Adrenal gland (tissue), 12 donors: ENCODE results near the gene SCN4A. TPM values are rescaled to one million over a fixed set of nuclear protein-coding genes. Genes with fewer than 3 reads are reported as not detected.

ENCODE experiments used
- DNase-seq, 7 donors: peaks; one replicate each; pipeline ENCODE4 v3.0.0-alpha.2; 2019 to 2020
- H3K27ac ChIP-seq, 5 donors: fragments of 200-600 bp; sonication (generic) in 4 of 5; 1 replicate in 3 of 5; 2 replicates in 2 of 5; pipeline versions ENCODE4 v1.5.1 to v1.8.0; 2016 to 2020; ENCODE audit warnings: mild to moderate bottlenecking in 1 of 5
- H3K27me3 ChIP-seq: fragments of 200-600 bp; 2 replicates; pipeline ENCODE4 v1.8.0; 2021
- H3K36me3 ChIP-seq, 2 donors: fragments of 200-600 bp; replicated peaks in 1 of 2; 1 replicate in 1 of 2; 2 replicates in 1 of 2; pipeline versions ENCODE4 v1.5.1 to v1.8.0; 2018 to 2022
- H3K4me1 ChIP-seq, 2 donors: fragments of 200-600 bp; replicated peaks in 1 of 2; 1 replicate in 1 of 2; 2 replicates in 1 of 2; pipeline versions ENCODE4 v1.5.1 to v1.8.0; 2018 to 2021
- H3K4me3 ChIP-seq, 4 donors: fragments of 200-600 bp; sonication (generic) in 3 of 4; one replicate each; pipeline ENCODE4 v1.5.1; 2016 to 2018
- H3K9me3 ChIP-seq, 3 donors: fragments of 200-600 bp; sonication (generic) in 1 of 3; replicated peaks in 1 of 3; 1 replicate in 2 of 3; 2 replicates in 1 of 3; pipeline versions ENCODE4 v1.5.1 to v1.8.0; 2016 to 2021
- CTCF ChIP-seq, 6 experiments: fragments of 450-650 bp in 4 of 6; fragments of 200-600 bp in 2 of 6; sonication (generic) in 1 of 6; IDR thresholded peaks; 1 replicate in 5 of 6; 2 replicates in 1 of 6; pipeline versions ENCODE4 v1.5.1 to v1.8.0; 2016 to 2021; ENCODE audit warnings: antibody characterized with exemption in 6 of 6, mild to moderate bottlenecking in 2 of 6, moderate library complexity in 1 of 6
- POLR2A ChIP-seq, 2 donors: fragments of 450-650 bp; IDR thresholded peaks; one replicate each; pipeline ENCODE4 v1.6.1; 2017; ENCODE audit warnings: antibody characterized with exemption in 2 of 2, mild to moderate bottlenecking in 2 of 2, moderate library complexity in 1 of 2
- WGBS, 4 donors: extraction: QIAGEN DNeasy Blood & Tissue Kit in 2 of 4; methylation state at CpG; one replicate each; pipeline versions ENCODE4 v1.1.5 to v1.1.7; 2013 to 2017; 5-methylcytosine and 5-hydroxymethylcytosine counted together
- intact Hi-C, 2 donors: fragments of 100-400 bp; cut with DNase I; formaldehyde crosslinking; loops; one replicate each; pipeline versions ENCODE4 v1.14.1 to v1.15.0; 2022 to 2023
- polyA plus RNA-seq, 3 donors: library from polyadenylated mRNA; stranded (reverse); fragments of 200-250 nt in 2 of 3; fragments of 350-450 nt in 1 of 3; fragmentation: Illumina TruSeq in 1 of 3; extraction: RNeasy Lipid Tissue Mini Kit (QIAGEN cat#74804) in 1 of 3; gene quantifications; one replicate each; pipeline ENCODE4 v1.2.3, GENCODE V29; 2013 to 2014
- total RNA-seq, 9 donors: library from RNA; depleted of rRNA in 4 of 9; stranded (reverse); fragments of >200 nt in 4 of 9; fragments of 120-200 nt in 1 of 9; fragmentation: NEBNext Ultra II Directional in 1 of 9; extraction: Animal tissue kit (Norgen Biotek cat#: 25700) in 1 of 9; gene quantifications; one replicate each; pipeline versions ENCODE4 v1.1.0 to v1.2.4, GENCODE V29; 2013 to 2023
- donor health status: healthy with polysubstance abuse.
- donor health status: Bipolar disorder and iron deficiency.
- donor health status: DM: yes; HTN: yes; CAD: no.
- donor health status: DM: no; HTN: no; CAD: no.
- donor health status: DM: no; HTN: no; CAD: no.
- donor health status: DM: yes; HTN: yes; CAD: no.

The SCN4A gene
- total and polyA plus RNA-seq, 12 donors: 0.30 to 4.2 (median 1.5) TPM

DNA sequence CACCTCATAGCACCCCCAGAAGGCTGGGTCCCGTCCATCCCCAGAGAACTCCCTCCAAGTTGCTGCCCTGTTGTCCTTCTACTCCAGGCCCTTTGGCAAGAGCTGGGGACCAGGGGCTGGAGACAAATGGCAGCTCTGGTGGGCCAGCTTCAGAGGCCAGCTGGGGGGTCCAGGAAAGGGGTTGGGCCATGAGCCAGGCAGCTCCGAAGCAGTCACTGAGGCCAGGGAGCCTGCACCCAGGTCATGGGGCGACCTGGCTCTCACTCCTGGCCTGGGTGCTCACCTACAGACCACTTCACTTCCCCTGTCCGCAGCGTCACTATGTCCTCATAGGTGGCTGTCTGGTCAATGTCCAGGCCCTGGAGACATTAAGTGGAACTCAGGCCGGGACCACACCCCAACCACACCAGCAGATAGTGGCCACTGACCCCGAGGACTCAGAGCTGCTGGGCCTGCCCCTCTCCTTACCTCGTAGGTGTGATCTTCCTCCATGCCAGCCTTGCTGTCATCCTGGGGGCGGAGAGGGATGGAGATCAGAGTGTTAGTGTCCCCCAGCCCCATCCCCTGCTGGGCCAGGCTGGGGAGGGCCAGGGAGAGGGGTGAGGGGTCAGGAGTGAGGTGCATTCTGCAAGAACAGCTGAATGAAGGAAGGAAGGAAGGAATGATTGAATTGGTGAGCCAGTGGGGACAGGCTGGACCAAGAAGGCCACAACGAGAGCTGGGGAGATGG is 43.6 kb downstream of the SCN4A start:
- 89 to 94% (median 92%) methylated on average over 5 to 10 of the region's 10 CpGs for WGBS, 4 donors
- no peaks in the 10 kb centered on the region for H3K9me3 ChIP-seq
- no peak for DNase-seq
- no peaks in the 10 kb centered on the region for H3K36me3 ChIP-seq
- H3K4me3 ChIP-seq: no peak overlapping the region
- H3K4me1 ChIP-seq: no peaks in the 10 kb centered on the region
- no peak overlapping the region for H3K27ac ChIP-seq
- intact Hi-C loops: loop anchor here in 1 of 2 donors (10.0 kb wide), 2 partner anchors 76 to 206 kb away; partner anchors contain the start of gene ERN1
- no peaks in the 10 kb centered on the region for H3K27me3 ChIP-seq
- TF ChIP-seq POLR2A (IDR thresholded peaks at IDR 0.05): no peak
- no peak for TF ChIP-seq CTCF (IDR thresholded peaks at IDR 0.05)

DNA sequence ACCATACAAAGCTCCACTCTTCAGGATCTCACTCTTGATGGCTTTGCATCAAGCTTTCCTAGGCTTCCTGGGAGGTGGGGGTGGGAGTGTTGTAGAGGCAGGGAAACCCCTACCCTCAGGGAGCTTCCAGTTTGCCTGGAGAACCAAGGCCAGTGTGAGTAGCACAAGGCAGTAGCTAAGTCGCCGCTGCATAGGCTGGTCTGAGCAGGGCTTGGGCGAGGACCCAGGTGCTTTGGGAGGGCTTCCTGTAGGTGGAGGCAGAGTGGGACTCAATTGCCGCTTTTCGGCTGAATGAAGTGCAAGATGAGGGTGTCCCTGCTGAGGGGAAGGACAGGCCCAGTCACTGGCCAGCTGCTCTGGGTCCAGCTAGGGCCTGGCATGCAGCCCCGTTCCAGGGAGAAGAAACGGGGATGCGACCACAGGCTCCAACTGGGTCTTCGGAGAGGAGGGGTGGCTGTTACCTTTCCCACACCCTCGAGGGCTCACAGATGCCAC is 44.5 kb downstream of the SCN4A start:
- H3K27ac ChIP-seq: no peak overlapping the region
- 86 to 98% (median 95%) methylated on average over 8 to 10 of the region's 10 CpGs for WGBS, 4 donors
- no peaks in the 10 kb centered on the region for H3K36me3 ChIP-seq
- intact Hi-C loops: loop anchor here in 1 of 2 donors (10.0 kb wide), 2 partner anchors 77 to 207 kb away; partner anchors contain the start of gene ERN1
- no peaks in the 10 kb centered on the region for H3K4me1 ChIP-seq
- no peak overlapping the region for H3K4me3 ChIP-seq
- H3K9me3 ChIP-seq: no peaks in the 10 kb centered on the region
- no peak for TF ChIP-seq CTCF (IDR thresholded peaks at IDR 0.05)
- no peak for TF ChIP-seq POLR2A (IDR thresholded peaks at IDR 0.05)
- H3K27me3 ChIP-seq: no peaks in the 10 kb centered on the region
- DNase-seq: no peak

DNA sequence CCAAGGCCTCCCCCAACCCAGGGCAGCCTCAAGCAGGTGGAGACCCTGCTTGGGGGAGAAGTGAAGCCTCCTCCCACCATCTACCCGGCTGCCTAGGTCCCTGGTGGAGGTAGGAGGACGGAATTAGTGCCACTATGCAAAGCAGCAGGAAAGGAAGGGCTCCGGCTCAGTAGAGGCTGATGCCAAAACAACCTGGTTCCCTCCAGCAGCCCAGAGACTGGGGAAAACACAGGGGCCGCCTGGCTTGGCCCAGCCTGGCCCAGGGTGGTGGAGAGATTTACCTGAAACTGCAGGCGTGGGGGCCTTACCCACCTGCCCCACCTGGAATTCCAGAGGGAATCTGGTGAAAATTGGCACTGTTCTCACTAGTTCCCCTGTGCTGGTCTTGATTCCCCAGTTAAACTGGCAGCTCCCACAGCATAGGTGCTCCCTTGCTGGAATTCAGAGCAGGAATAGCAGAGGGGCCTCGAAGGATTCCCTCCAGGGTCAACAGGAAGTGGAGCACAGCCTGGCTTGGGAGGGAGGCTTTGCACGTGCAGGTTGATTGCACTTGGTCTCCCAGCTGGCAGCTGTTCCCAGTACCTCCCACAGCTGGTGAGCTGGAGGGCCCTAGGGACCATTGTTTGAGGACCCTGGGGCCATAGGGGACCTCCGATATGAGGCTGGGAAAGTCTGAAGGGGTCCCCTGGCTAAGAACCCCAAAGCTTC is 45.1 kb downstream of the SCN4A start:
- H3K27ac ChIP-seq: no peak overlapping the region
- intact Hi-C loops: loop anchor here in 1 of 2 donors (10.0 kb wide), 2 partner anchors 77 to 207 kb away; partner anchors contain the start of gene ERN1
- no peaks in the 10 kb centered on the region for H3K9me3 ChIP-seq
- H3K27me3 ChIP-seq: no peaks in the 10 kb centered on the region
- no peak for DNase-seq
- WGBS, 4 donors: 76 to 84% (median 81%) methylated on average over 4 to 8 of the region's 8 CpGs
- H3K4me1 ChIP-seq: no peaks in the 10 kb centered on the region
- H3K4me3 ChIP-seq: no peak overlapping the region
- no peaks in the 10 kb centered on the region for H3K36me3 ChIP-seq
- TF ChIP-seq POLR2A (IDR thresholded peaks at IDR 0.05) (no peak), CTCF (IDR thresholded peaks at IDR 0.05) (no peak)

DNA sequence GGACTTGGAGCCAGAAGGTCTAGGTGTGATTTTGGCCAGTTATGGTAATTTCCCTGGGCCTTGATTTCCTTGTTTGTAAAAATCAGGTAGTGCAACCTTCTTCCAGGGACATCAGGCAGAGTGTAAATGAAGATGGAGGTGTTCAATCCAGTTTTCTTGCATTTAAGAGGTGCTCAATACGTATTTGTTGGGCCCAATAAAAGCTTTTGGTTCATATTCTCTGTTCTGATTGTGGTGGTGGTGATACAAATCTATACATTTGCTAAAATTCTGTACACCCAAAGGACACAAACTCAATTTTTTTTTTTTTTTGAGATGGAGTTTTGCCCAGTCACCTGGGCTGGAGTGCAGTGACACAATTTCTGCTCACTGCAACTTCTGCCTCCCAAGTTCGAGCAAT is 46.6 kb downstream of the SCN4A start:
- DNase-seq: no peak
- 93 to 100% (median 97%) methylated on average over 1 to 2 of the region's 2 CpGs for WGBS, 4 donors
- H3K4me1 ChIP-seq: no peaks in the 10 kb centered on the region
- no peaks in the 10 kb centered on the region for H3K36me3 ChIP-seq
- H3K4me3 ChIP-seq: no peak overlapping the region
- TF ChIP-seq POLR2A (IDR thresholded peaks at IDR 0.05) (no peak), CTCF (IDR thresholded peaks at IDR 0.05) (no peak)
- no peak overlapping the region for H3K27ac ChIP-seq
- H3K9me3 ChIP-seq: no peaks in the 10 kb centered on the region
- no peaks in the 10 kb centered on the region for H3K27me3 ChIP-seq
- intact Hi-C loops: loop anchor here in 1 of 2 donors (10.0 kb wide), 2 partner anchors 79 to 209 kb away; partner anchors contain the start of gene ERN1
